Gastrocnemius medialis (tissue), 4 donors: Measurements from ENCODE around the gene SRRM3.

ENCODE experiments used
- CTCF ChIP-seq, 5 experiments: fragments of 450-650 bp in 3 of 5; fragments of 200-600 bp in 2 of 5; sonication (generic) in 2 of 5; IDR thresholded peaks in 4 of 5; conservative IDR thresholded peaks in 1 of 5; 1 replicate in 4 of 5; 2 replicates in 1 of 5; pipeline ENCODE4 v1.5.1; 2016 to 2019; ENCODE audit warnings: antibody characterized with exemption in 5 of 5, mild to moderate bottlenecking in 3 of 5, moderate library complexity in 3 of 5
- POLR2A ChIP-seq, 2 donors: fragments of 450-650 bp; IDR thresholded peaks; one replicate each; pipeline ENCODE4 v1.6.1; 2017; ENCODE audit warnings: antibody characterized with exemption in 2 of 2, mild to moderate bottlenecking in 2 of 2, moderate library complexity in 2 of 2

GRCh38 chr7:76293407-76293901, 91.8 kb downstream of the SRRM3 start:
- TF ChIP-seq CTCF (IDR thresholded peaks at IDR 0.05 in 4 of 5, conservative IDR thresholded peaks at IDR 0.05 in 1 of 5) (no peak), POLR2A (IDR thresholded peaks at IDR 0.05) (no peak)
